ENCODE data around the gene TNFRSF1B. TPM values are rescaled to one million over a fixed set of nuclear protein-coding genes. Genes with fewer than 3 reads are reported as not detected.

Gene TNFRSF1B
- total and polyA plus RNA-seq, 9 of the 15 experiments (the other 6 are each of a cell fraction or from before 2014, with no cell fraction given): 8.8 to 91.3 (median 36.0) TPM

DNA sequence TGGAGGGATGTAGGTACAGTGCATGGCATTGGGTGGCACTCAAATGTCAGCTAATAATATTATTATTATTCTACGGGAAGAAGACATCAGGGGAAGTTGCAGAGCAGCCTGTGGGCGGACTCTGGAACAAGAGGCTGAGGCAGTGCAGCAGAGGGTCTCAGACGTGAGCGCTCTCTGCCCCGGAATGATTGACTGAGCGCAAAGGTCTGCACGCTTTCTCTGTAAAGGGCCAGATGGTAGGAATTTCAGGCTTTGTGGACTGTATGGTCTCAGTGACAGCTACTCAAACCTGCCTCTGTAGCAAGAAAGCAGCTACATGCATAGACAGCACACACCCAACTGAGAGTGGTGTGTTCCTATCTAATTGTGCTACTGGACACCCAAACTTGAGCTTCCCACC is 33.4 kb downstream of the TNFRSF1B start:
- 97% methylated on average over 7 of the region's 7 CpGs for WGBS (ENCODE audit: insufficient coverage, low coverage, missing lambda C conversion rate)
- no TSS peak for BruUV-seq (replicated peaks)
- POLR2A ChIA-PET: interaction anchor here (0.7 to 1.7 kb wide), 5 partner anchors 10 to 75 kb away, joined by 3 to 5 read pairs (median 3); no protein-coding TSS in a partner anchor

More for the DNA sequence above, 33.4 kb downstream of the TNFRSF1B start:
- Histone ChIP-seq H3K9ac (ENCODE audit: insufficient read depth in 1 of 2, low read depth in 2 of 2, low read length in 2 of 2) (no peak overlapping the region), H3K4me2 (ENCODE audit: insufficient read depth, low read length) (no peak overlapping the region), H3K9me1 (ENCODE audit: control insufficient read depth, insufficient read depth, low read length) (peaks cover 5% of the 10 kb centered on the region), H3K4me1 (replicated peaks in 1 of 2; ENCODE audit: control insufficient read depth in 2 of 2, insufficient read depth in 2 of 2, low read length in 2 of 2) (peaks cover 18 to 38% of the 10 kb centered on the region in 2 experiments), H3K9me3 (replicated peaks; ENCODE audit: control insufficient read depth, insufficient read depth, low read depth, low read length) (no peaks in the 10 kb centered on the region), H3K27ac (ENCODE audit: extremely low read depth, low read depth, low read length) (no peak overlapping the region), H3K4me3 (no peak overlapping the region), H3K27me3 (ENCODE audit: control insufficient read depth in 2 of 2, insufficient read depth in 2 of 2, low read length in 2 of 2) (no peaks in the 10 kb centered on the region), H3K36me3 (ENCODE audit: control insufficient read depth, insufficient read depth, low read length) (peaks cover 63% of the 10 kb centered on the region), H2AFZ (ENCODE audit: low read depth, low read length) (no peak overlapping the region), H3K79me2 (ENCODE audit: control insufficient read depth, insufficient read depth, low read length) (no peaks in the 10 kb centered on the region), H4K20me1 (replicated peaks; ENCODE audit: control insufficient read depth, insufficient read depth, low read length) (0 out of 2 replicates have a peak, but pooled peaks cover 2% of the 10 kb centered on the region)
- ATAC-seq (no peak), FAIRE-seq (no peak), DNase-seq (ENCODE audit: extremely low read depth in 1 of 4, low spot score in 3 of 4) (no peak)
- CTCF ChIA-PET (ENCODE audit: low intra/inter-chr PET ratio): interaction anchor here (3.2 kb wide), 1 partner anchor 75 kb away, joined by 20 read pairs; no protein-coding TSS in a partner anchor
- in situ Hi-C loops (cut with MboI) (no loop called here), intact Hi-C loops (cut with micrococcal nuclease) (no loop called here)
- TF ChIP-seq, protein P1, sequence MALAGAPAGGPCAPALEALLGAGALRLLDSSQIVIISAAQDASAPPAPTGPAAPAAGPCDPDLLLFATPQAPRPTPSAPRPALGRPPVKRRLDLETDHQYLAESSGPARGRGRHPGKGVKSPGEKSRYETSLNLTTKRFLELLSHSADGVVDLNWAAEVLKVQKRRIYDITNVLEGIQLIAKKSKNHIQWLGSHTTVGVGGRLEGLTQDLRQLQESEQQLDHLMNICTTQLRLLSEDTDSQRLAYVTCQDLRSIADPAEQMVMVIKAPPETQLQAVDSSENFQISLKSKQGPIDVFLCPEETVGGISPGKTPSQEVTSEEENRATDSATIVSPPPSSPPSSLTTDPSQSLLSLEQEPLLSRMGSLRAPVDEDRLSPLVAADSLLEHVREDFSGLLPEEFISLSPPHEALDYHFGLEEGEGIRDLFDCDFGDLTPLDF (CRISPR knock-in tag; IDR thresholded peaks at IDR 0.05): no peak
- TF ChIP-seq, protein P2, sequence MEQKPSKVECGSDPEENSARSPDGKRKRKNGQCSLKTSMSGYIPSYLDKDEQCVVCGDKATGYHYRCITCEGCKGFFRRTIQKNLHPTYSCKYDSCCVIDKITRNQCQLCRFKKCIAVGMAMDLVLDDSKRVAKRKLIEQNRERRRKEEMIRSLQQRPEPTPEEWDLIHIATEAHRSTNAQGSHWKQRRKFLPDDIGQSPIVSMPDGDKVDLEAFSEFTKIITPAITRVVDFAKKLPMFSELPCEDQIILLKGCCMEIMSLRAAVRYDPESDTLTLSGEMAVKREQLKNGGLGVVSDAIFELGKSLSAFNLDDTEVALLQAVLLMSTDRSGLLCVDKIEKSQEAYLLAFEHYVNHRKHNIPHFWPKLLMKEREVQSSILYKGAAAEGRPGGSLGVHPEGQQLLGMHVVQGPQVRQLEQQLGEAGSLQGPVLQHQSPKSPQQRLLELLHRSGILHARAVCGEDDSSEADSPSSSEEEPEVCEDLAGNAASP (IDR thresholded peaks at IDR 0.05): no peak
